Heart right ventricle (tissue), 16 donors: Measurements from ENCODE around the gene SPA17. TPM values are rescaled to one million over a fixed set of nuclear protein-coding genes. Genes with fewer than 3 reads are reported as not detected.

Experiments
- ATAC-seq, 8 donors: fragments of 200-7000 bp; cut with Tn5 transposase; one replicate each; pipeline ENCODE4 v1.9.1; 2020; ENCODE audit warnings: mild to moderate bottlenecking in 8 of 8, moderate library complexity in 8 of 8, moderate number of reproducible peaks in 1 of 8
- DNase-seq, 2 donors: peaks; one replicate each; pipeline ENCODE4 v3.0.0-alpha.2; 2020
- H3K27ac ChIP-seq, 10 donors: fragments of 200-600 bp; sonication (generic) in 2 of 10; one replicate each; pipeline versions ENCODE4 v1.5.0 to v1.8.0; 2020 to 2022; ENCODE audit warnings: mild to moderate bottlenecking in 3 of 10
- H3K27me3 ChIP-seq, 7 donors: fragments of 200-600 bp; one replicate each; pipeline ENCODE4 v1.8.0; 2021 to 2022; ENCODE audit warnings: mild to moderate bottlenecking in 2 of 7
- H3K36me3 ChIP-seq, 9 donors: fragments of 200-600 bp; sonication (generic) in 1 of 9; one replicate each; pipeline versions ENCODE4 v1.5.0 to v1.8.0; 2020 to 2022; ENCODE audit warnings: mild to moderate bottlenecking in 2 of 9
- H3K4me1 ChIP-seq, 9 donors: fragments of 200-600 bp; sonication (generic) in 1 of 9; one replicate each; pipeline versions ENCODE4 v1.5.0 to v1.8.0; 2020 to 2022; ENCODE audit warnings: mild to moderate bottlenecking in 4 of 9
- H3K4me3 ChIP-seq, 10 donors: fragments of 200-600 bp; sonication (generic) in 2 of 10; one replicate each; pipeline versions ENCODE4 v1.5.0 to v1.8.0; 2020 to 2022; ENCODE audit warnings: mild to moderate bottlenecking in 7 of 10, moderate library complexity in 2 of 10
- H3K9me3 ChIP-seq, 11 donors: fragments of 200-600 bp in 10 of 11; sonication (generic) in 2 of 11; one replicate each; pipeline versions ENCODE4 v1.5.0 to v1.8.0; 2013 to 2022; ENCODE audit warnings: mild to moderate bottlenecking in 2 of 11, control low read depth in 1 of 11, moderate library complexity in 1 of 11
- CTCF ChIP-seq, 9 donors: fragments of 200-600 bp; sonication (generic) in 2 of 9; IDR thresholded peaks; one replicate each; pipeline versions ENCODE4 v1.5.0 to v1.8.0; 2021 to 2022; ENCODE audit warnings: antibody characterized with exemption in 9 of 9, mild to moderate bottlenecking in 5 of 9, moderate library complexity in 1 of 9
- WGBS, 2 donors: extraction: QIAGEN DNeasy Blood & Tissue Kit; methylation state at CpG; one replicate each; pipeline ENCODE4 v1.1.7; 2013; ENCODE audit warnings: inconsistent platforms in 1 of 2; 5-methylcytosine and 5-hydroxymethylcytosine counted together
- intact Hi-C, 10 donors: fragments of 100-400 bp; cut with DNase I; formaldehyde crosslinking; loops; one replicate each; pipeline versions ENCODE4 v1.11.1 to v1.14.2; 2022
- polyA plus RNA-seq, 2 donors: library from polyadenylated mRNA; stranded (reverse); fragments of 200-250 nt; gene quantifications; one replicate each; pipeline ENCODE4 v1.2.3, GENCODE V29; 2013
- total RNA-seq, 10 donors: library from RNA; stranded (reverse); fragmentation: NEBNext Ultra II Directional in 3 of 10; extraction: Animal tissue kit (Norgen Biotek cat#: 25700) in 3 of 10; gene quantifications; one replicate each; pipeline versions ENCODE4 v1.2.1 to v1.2.4, GENCODE V29; 2021 to 2023
- donor health status: Arrhythmogenic right ventricular cardiomyopathy.
- donor health status: ischemic (EF 13 %, LVEDD 7.1; RV severe dilation, severe dysfunction).
- donor health status: healthy with polysubstance abuse.
- donor health status: DM: no; HTN: yes; CAD: no.
- donor health status: DM: no; HTN: no; CAD: no.
- donor health status: ischemic (EF 25% LVEDD 6.9; RV normal size, moderate dysfunction).
- donor health status: ischemic (EF 25% LVEDD 5.7; RV mildly dilated, moderate dysfunction).
- donor health status: healthy.
- donor health status: DM: yes; HTN: yes; CAD: no.
- donor health status: Ischemic cardiomyopathy.
- donor health status: ischemic (EF 35%, LVEDD 5.7; RV mildly dilated, moderate dysfunction).
- donor health status: nonischemic (EF 11% LVEDD 7.7; RV severe dilation, severe dysfunction).
- donor health status: DM: yes; HTN: yes; CAD: no.
- donor health status: PGD.
- donor health status: ischemic (EF 29% LVEDD 5.4; RV normal size, mild dysfunction).
- donor health status: nonischemic (EF 23%, LVEDD 6.1; RV moderate dilation, normal function).

Gene SPA17
- total and polyA plus RNA-seq, 12 donors: 0.62 to 4.9 (median 2.3) TPM

DNA sequence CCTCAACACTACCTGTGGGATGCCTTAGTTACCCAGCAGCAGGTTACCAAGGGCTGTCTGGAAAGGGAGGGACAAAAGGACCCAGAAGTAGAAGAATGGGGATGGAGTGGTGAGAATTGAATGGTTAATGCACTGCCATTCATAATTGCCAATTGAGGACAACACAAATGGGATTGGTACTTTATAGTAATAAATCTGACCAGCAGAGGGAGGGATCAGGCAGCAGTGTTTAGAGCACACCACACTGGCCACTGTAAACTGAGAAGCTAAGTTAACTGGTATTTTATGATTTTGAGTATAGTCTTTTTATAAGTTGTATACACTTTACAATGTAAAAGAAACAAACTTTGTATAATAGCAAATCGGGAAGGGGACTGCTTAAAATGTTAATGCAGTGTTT is 40.3 kb upstream of the SPA17 start:
- no peak overlapping the region for H3K4me3 ChIP-seq
- WGBS, 2 donors: 92 to 95% methylated on average over 1 of the region's 1 CpG
- no peak for ATAC-seq
- no peak for DNase-seq
- no peak overlapping the region for H3K27ac ChIP-seq
- intact Hi-C loops: no loop called here
- H3K27me3 ChIP-seq: no peaks in the 10 kb centered on the region
- peaks cover 0 to 100% (median 56%) of the 10 kb centered on the region in 9 donors for H3K36me3 ChIP-seq
- no peaks in the 10 kb centered on the region for H3K9me3 ChIP-seq
- peak in 3 of 9 donors; percentile 7 to 16 (median 14) for TF ChIP-seq CTCF (IDR thresholded peaks at IDR 0.05)
- no peaks in the 10 kb centered on the region for H3K4me1 ChIP-seq

- no peak for TF ChIP-seq CTCF (IDR thresholded peaks at IDR 0.05)
- WGBS, 2 donors: 84 to 85% methylated on average over 3 of the region's 3 CpGs
- intact Hi-C loops: no loop called here
- peaks cover 0 to 97% (median 47%) of the 10 kb centered on the region in 9 donors for H3K36me3 ChIP-seq
- no peaks in the 10 kb centered on the region for H3K4me1 ChIP-seq
- no peaks in the 10 kb centered on the region for H3K27me3 ChIP-seq
- no peak overlapping the region for H3K27ac ChIP-seq
- ATAC-seq: no peak
- DNase-seq: no peak
- no peaks in the 10 kb centered on the region for H3K9me3 ChIP-seq
- H3K4me3 ChIP-seq: no peak overlapping the region
Measured at GRCh38 chr11:124635932-124636331, 37.8 kb upstream of the SPA17 start.

DNA sequence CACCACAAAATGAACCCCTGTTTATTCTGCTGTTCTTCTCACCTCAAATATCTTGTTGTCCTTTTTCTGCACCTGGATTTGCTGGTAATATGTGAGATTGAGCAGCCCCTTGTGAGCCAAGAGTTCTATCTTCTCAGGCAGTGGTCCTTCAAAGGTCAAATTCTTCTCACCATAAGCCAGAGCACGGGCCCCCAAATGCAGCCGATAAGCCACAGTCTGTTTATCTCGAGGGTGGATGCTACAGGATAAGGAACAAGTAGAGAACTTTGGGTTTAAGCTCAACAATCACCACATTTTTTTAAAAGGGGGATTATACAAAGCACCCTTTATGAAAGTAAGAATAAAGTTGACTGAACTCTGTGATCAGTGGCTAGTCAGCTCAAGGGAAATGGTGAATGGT is 35.2 kb upstream of the SPA17 start:
- Histone ChIP-seq H3K27ac (no peak overlapping the region), H3K9me3 (no peaks in the 10 kb centered on the region), H3K36me3 (peaks cover 0 to 72% (median 26%) of the 10 kb centered on the region in 9 donors), H3K4me3 (no peak overlapping the region), H3K4me1 (no peaks in the 10 kb centered on the region), H3K27me3 (no peaks in the 10 kb centered on the region)
- intact Hi-C loops: no loop called here
- TF ChIP-seq CTCF (IDR thresholded peaks at IDR 0.05): no peak
- DNase-seq: no peak
- 69 to 71% methylated on average over 3 of the region's 3 CpGs for WGBS, 2 donors
- no peak for ATAC-seq

DNA sequence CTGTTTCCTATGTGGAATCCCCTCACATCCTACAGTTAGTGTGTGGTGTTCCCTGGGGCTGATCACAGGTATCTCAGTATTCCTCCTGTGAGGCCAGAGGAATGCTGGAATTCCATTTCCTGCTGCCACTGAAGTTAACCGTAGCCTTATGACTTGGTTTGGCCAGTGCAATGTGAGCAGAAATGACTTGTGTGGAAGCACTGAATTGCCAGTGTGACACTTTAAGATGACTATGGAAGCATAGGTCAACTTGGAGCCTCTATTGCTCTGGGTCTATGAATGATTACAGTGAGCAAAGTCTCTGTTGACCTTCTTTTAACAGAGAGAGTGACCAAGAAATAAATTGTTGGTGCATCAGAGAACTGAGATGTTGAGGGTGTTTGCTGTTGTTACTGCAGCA is 34.5 kb upstream of the SPA17 start:
- WGBS, 2 donors: 71 to 83% methylated on average over 1 of the region's 1 CpG
- Histone ChIP-seq H3K4me3 (no peak overlapping the region), H3K27me3 (no peaks in the 10 kb centered on the region), H3K27ac (no peak overlapping the region), H3K4me1 (peaks cover 0 to 4% (median 0%) of the 10 kb centered on the region in 9 donors), H3K36me3 (peaks cover 0 to 65% (median 22%) of the 10 kb centered on the region in 9 donors), H3K9me3 (no peaks in the 10 kb centered on the region)
- DNase-seq (no peak), ATAC-seq (no peak)
- intact Hi-C loops: no loop called here
- no peak for TF ChIP-seq CTCF (IDR thresholded peaks at IDR 0.05)
